ENCODE results near the gene ACTG1.

GRCh38 chr17:81550285-81550684, 37.7 kb upstream of the ACTG1 start:
- no peak for TF ChIP-seq U2AF1 (optimal IDR thresholded peaks at IDR 0.05; ENCODE audit: low read depth, low read length)
- no peak for TF ChIP-seq ZKSCAN8 (CRISPR knock-in tag; IDR thresholded peaks at IDR 0.05; ENCODE audit: borderline replicate concordance)
- TF ChIP-seq ZNF24 (IDR thresholded peaks at IDR 0.05) = no peak
- TF ChIP-seq ATF2 (CRISPR knock-in tag; IDR thresholded peaks at IDR 0.05) = no peak
- TF ChIP-seq ZNF780A (CRISPR knock-in tag; IDR thresholded peaks at IDR 0.05) = no peak
- TF ChIP-seq CTCF (CRISPR knock-in tag; IDR thresholded peaks at IDR 0.05) = no peak
- TF ChIP-seq ZNF274 (CRISPR knock-in tag; IDR thresholded peaks at IDR 0.05) = no peak
- no peak for TF ChIP-seq SP2 (CRISPR knock-in tag; IDR thresholded peaks at IDR 0.05)
- no peak for TF ChIP-seq ZNF530 (CRISPR knock-in tag; IDR thresholded peaks at IDR 0.05; ENCODE audit: low read depth)
- no peak for TF ChIP-seq SETDB1 (CRISPR knock-in tag; IDR thresholded peaks at IDR 0.05; ENCODE audit: borderline replicate concordance)
- TF ChIP-seq RARG (CRISPR knock-in tag; IDR thresholded peaks at IDR 0.05; ENCODE audit: low read depth) = no peak
- TF ChIP-seq PLRG1 (conservative IDR thresholded peaks at IDR 0.05) = no peak
- TF ChIP-seq DPF2 (CRISPR knock-in tag; IDR thresholded peaks at IDR 0.05; ENCODE audit: borderline replicate concordance, low read depth) = no peak
- TF ChIP-seq GABPA (IDR thresholded peaks at IDR 0.05; ENCODE audit: low read depth, low read length) = no peak
- no peak for TF ChIP-seq GABPA (CRISPR knock-in tag; IDR thresholded peaks at IDR 0.05; ENCODE audit: low read depth)
